K562 (cell line): ENCODE results near the gene RRAS. TPM values are rescaled to one million over a fixed set of nuclear protein-coding genes. Genes with fewer than 3 reads are reported as not detected.

ENCODE experiments used
- CEBPB ChIP-seq: fragments of 450-650 bp; IDR thresholded peaks from 2 replicates; pipeline ENCODE4 v1.6.1; 2016; ENCODE audit warnings: missing genetic modification characterization, missing compliant biosample characterization
- CREM ChIP-seq: IDR thresholded peaks from 2 replicates; pipeline ENCODE4 v1.6.1; 2014; ENCODE audit warnings: antibody characterized with exemption, low read depth
- FOXJ2 ChIP-seq: fragments of 200-800 bp; sonication (Bioruptor generic); IDR thresholded peaks from 2 replicates; pipeline ENCODE4 v1.6.1; 2016; ENCODE audit warnings: missing genetic modification characterization, missing compliant biosample characterization
- FOXK1 ChIP-seq: sonication (generic); formaldehyde crosslinking; IDR thresholded peaks from 2 replicates; pipeline ENCODE4 v1.8.0; 2022; ENCODE audit warnings: missing genetic modification reagents, mild to moderate bottlenecking, borderline replicate concordance
- HNRNPK ChIP-seq: fragments of 200-400 bp; formaldehyde crosslinking; IDR thresholded peaks from one replicate; pipeline ENCODE4 v1.6.1; 2018; ENCODE audit warnings: mild to moderate bottlenecking, low read depth, low read length; ENCODE audit not compliant: poor library complexity, severe bottlenecking
- KAT8 ChIP-seq: fragments of 450-650 bp; IDR thresholded peaks from 2 replicates; pipeline ENCODE4 v1.6.1; 2016; ENCODE audit warnings: low read depth, mild to moderate bottlenecking
- MXI1 ChIP-seq: IDR thresholded peaks from 2 replicates; pipeline ENCODE4 v1.6.1; 2011; ENCODE audit warnings: low read depth, mild to moderate bottlenecking, improper control_type of control experiment, low read length
- MYNN ChIP-seq, 2 experiments: sonication (generic); formaldehyde crosslinking in 1 of 2; IDR thresholded peaks; 2 replicates each; pipeline versions ENCODE4 v1.5.0 to v1.6.1; 2016 to 2020; ENCODE audit warnings: antibody characterized with exemption in 1 of 2, missing genetic modification reagents in 1 of 2
- OTX1 ChIP-seq: fragments of 450-650 bp; formaldehyde crosslinking; IDR thresholded peaks from 2 replicates; pipeline ENCODE4 v1.4.0; 2022; ENCODE audit warnings: mild to moderate bottlenecking
- PRPF4 ChIP-seq: fragments of 200-400 bp; formaldehyde crosslinking; IDR thresholded peaks from one replicate; pipeline ENCODE4 v1.6.1; 2017; ENCODE audit warnings: low read length, low read depth, mild to moderate bottlenecking; ENCODE audit not compliant: insufficient read depth, poor library complexity, severe bottlenecking
- TEAD1 ChIP-seq, 2 experiments: fragments of 450-650 bp in 1 of 2; sonication (generic) in 1 of 2; formaldehyde crosslinking; IDR thresholded peaks; 2 replicates each; pipeline versions ENCODE4 v1.4.0 to v1.8.0; 2020 to 2022; ENCODE audit warnings: mild to moderate bottlenecking in 2 of 2, missing genetic modification reagents in 1 of 2
- TEAD4 ChIP-seq, 2 experiments: sonication (generic) in 1 of 2; formaldehyde crosslinking in 1 of 2; IDR thresholded peaks; 2 replicates each; pipeline versions ENCODE4 v1.6.1 to v1.8.0; 2012 to 2022; ENCODE audit warnings: borderline replicate concordance in 1 of 2, inconsistent platforms in 1 of 2, low read length in 1 of 2, mild to moderate bottlenecking in 1 of 2, missing genetic modification reagents in 1 of 2
- TGIF2 ChIP-seq: sonication (generic); formaldehyde crosslinking; IDR thresholded peaks from 2 replicates; pipeline ENCODE4 v1.8.1; 2022; ENCODE audit warnings: mild to moderate bottlenecking, missing genetic modification reagents, moderate library complexity
- THRAP3 ChIP-seq: fragments of 450-650 bp; IDR thresholded peaks from 2 replicates; pipeline ENCODE4 v1.6.1; 2016; ENCODE audit warnings: mild to moderate bottlenecking, inconsistent platforms, borderline replicate concordance
- ZNF23 ChIP-seq: fragments of 250-450 bp; sonication (Bioruptor Pico); IDR thresholded peaks from 2 replicates; pipeline ENCODE4 v1.4.0; 2020; ENCODE audit warnings: mild to moderate bottlenecking
- ZNF551 ChIP-seq: fragments of 250-450 bp; sonication (Bioruptor Pico); IDR thresholded peaks from 2 replicates; pipeline ENCODE4 v1.5.0; 2021; ENCODE audit warnings: mild to moderate bottlenecking, moderate library complexity
- ZNF766 ChIP-seq: fragments of 200-800 bp; sonication (Bioruptor generic); conservative IDR thresholded peaks from 2 replicates; pipeline ENCODE4 v1.6.1; 2016; ENCODE audit warnings: missing genetic modification characterization, missing compliant biosample characterization
- polyA plus RNA-seq, 8 experiments: library from polyadenylated mRNA; depleted of rRNA in 4 of 8; stranded (reverse) in 5 of 8; unstranded in 3 of 8; fragments of >200 nt; fragmentation: Nextera tagmentation in 2 of 8; fragmentation: Illumina TruSeq in 1 of 8; extraction: Ambion mirVana in 2 of 8; extraction: Trizol in 1 of 8; gene quantifications; 2 replicates each; pipeline versions ENCODE4 v1.2.1 to v1.2.3, GENCODE V29; 2011 to 2014; ENCODE audit warnings: inconsistent platforms in 1 of 8, missing spikeins in 1 of 8
- total RNA-seq, 7 experiments: library from RNA; depleted of rRNA in 6 of 7; stranded (reverse); fragments of >200 nt in 6 of 7; fragmentation: Illumina TruSeq in 2 of 7; extraction: Trizol in 2 of 7; gene quantifications; 2 replicates each; pipeline versions ENCODE4 v1.2.1 to v1.2.3, GENCODE V29; 2011 to 2021; ENCODE audit warnings: low replicate concordance in 1 of 7
- TF ChIP-seq, protein P1 (sequence below): fragments of 450-650 bp; IDR thresholded peaks from 2 replicates; pipeline ENCODE4 v1.6.1; 2016; ENCODE audit warnings: mild to moderate bottlenecking
- TF ChIP-seq, protein P2 (sequence below): fragments of 450-650 bp; IDR thresholded peaks from 2 replicates; pipeline ENCODE4 v1.6.1; 2016; ENCODE audit warnings: missing biosample characterization, missing genetic modification characterization
- TF ChIP-seq, protein P3 (sequence below): fragments of 250-450 bp; sonication (Bioruptor Pico); IDR thresholded peaks from 2 replicates; pipeline ENCODE4 v1.5.0; 2021
- TF ChIP-seq, protein P4 (sequence below): sonication (generic); formaldehyde crosslinking; IDR thresholded peaks from 2 replicates; pipeline ENCODE4 v1.8.0; 2022; ENCODE audit warnings: mild to moderate bottlenecking, missing genetic modification reagents

Gene RRAS
- total and polyA plus RNA-seq, 9 of the 15 experiments (the other 6 are each of a cell fraction or from before 2014, with no cell fraction given) = 0.70 to 17.3 (median 8.2) TPM

DNA sequence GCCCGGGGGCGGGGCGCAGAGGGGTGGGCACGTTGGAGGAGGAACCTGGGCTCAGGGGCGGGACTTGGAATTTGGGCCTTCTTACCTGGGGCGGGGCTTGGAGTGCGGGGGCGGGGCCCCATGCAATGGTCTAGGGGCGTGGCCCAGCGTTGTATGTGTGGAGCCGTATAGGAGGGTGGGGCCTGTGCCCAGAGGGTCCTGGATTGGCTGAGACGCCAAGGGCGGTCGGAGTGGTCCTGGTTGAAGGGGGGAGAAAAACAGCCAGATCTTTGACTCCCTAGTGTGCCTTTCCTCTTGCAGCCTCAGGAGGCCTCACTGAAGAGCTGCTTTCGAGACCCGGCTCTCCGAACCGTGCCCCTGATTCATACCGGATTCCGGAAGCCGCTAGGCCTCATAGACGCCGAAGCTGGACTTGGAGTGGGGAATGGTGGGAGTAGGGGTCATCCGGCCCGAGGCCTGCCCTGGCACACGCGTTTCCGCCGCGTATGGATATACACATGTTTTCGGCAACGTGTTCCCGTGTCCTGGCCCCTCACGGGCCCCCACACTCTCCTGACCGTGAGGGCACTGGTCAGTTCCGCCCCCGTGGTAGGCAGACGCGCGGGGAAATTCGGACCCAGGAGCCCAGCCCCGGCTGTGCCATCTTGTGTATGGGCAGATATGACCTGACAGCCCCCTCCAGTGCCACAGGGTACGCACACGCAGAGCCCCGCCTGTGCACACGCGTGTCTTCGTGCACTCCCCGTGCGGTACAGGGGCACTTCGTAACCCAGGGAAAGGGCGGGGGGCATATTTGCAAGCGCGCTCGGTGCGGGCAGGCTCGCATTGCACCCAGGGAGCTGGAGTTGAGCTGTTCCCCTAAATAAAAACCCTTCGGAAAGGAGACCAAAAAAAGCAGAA is 49.6 kb downstream of the RRAS start (continued):
- TF ChIP-seq THRAP3 = no peak
- TF ChIP-seq, protein P1, sequence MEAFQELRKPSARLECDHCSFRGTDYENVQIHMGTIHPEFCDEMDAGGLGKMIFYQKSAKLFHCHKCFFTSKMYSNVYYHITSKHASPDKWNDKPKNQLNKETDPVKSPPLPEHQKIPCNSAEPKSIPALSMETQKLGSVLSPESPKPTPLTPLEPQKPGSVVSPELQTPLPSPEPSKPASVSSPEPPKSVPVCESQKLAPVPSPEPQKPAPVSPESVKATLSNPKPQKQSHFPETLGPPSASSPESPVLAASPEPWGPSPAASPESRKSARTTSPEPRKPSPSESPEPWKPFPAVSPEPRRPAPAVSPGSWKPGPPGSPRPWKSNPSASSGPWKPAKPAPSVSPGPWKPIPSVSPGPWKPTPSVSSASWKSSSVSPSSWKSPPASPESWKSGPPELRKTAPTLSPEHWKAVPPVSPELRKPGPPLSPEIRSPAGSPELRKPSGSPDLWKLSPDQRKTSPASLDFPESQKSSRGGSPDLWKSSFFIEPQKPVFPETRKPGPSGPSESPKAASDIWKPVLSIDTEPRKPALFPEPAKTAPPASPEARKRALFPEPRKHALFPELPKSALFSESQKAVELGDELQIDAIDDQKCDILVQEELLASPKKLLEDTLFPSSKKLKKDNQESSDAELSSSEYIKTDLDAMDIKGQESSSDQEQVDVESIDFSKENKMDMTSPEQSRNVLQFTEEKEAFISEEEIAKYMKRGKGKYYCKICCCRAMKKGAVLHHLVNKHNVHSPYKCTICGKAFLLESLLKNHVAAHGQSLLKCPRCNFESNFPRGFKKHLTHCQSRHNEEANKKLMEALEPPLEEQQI = no peak
- no peak for TF ChIP-seq ZNF766 (CRISPR knock-in tag)
- TF ChIP-seq HNRNPK = no peak
- TF ChIP-seq TEAD1 (CRISPR knock-in tag; IDR thresholded peaks at IDR 0.05) = no peak
- 0 out of 2 replicates have a peak, but pooled peaks have one; percentile 5 for TF ChIP-seq MYNN (IDR thresholded peaks at IDR 0.05)
- no peak for TF ChIP-seq MYNN (CRISPR knock-in tag; IDR thresholded peaks at IDR 0.05)
- TF ChIP-seq PRPF4 = no peak
- TF ChIP-seq, protein P2, sequence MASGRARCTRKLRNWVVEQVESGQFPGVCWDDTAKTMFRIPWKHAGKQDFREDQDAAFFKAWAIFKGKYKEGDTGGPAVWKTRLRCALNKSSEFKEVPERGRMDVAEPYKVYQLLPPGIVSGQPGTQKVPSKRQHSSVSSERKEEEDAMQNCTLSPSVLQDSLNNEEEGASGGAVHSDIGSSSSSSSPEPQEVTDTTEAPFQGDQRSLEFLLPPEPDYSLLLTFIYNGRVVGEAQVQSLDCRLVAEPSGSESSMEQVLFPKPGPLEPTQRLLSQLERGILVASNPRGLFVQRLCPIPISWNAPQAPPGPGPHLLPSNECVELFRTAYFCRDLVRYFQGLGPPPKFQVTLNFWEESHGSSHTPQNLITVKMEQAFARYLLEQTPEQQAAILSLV (tag) = no peak
- no peak for TF ChIP-seq CEBPB
- TF ChIP-seq OTX1 (CRISPR knock-in tag) = peak; percentile 33; the same call in 1 of the 2 replicates
- TF ChIP-seq KAT8 = no peak
- no peak for TF ChIP-seq ZNF23
- TF ChIP-seq TGIF2 (CRISPR knock-in tag) = no peak
- TF ChIP-seq MXI1 = no peak
- no peak; the same call in 1 of the 2 replicates for TF ChIP-seq CREM
- TF ChIP-seq FOXJ2 (tag) = no peak
- TF ChIP-seq, protein P3, sequence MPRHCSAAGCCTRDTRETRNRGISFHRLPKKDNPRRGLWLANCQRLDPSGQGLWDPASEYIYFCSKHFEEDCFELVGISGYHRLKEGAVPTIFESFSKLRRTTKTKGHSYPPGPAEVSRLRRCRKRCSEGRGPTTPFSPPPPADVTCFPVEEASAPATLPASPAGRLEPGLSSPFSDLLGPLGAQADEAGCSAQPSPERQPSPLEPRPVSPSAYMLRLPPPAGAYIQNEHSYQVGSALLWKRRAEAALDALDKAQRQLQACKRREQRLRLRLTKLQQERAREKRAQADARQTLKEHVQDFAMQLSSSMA (CRISPR knock-in tag) = 0 out of 2 replicates have a peak, but pooled peaks have one; percentile 12
- peak; percentile 74; the same call in 1 of the 2 replicates for TF ChIP-seq FOXK1 (CRISPR knock-in tag)
- TF ChIP-seq, protein P4, sequence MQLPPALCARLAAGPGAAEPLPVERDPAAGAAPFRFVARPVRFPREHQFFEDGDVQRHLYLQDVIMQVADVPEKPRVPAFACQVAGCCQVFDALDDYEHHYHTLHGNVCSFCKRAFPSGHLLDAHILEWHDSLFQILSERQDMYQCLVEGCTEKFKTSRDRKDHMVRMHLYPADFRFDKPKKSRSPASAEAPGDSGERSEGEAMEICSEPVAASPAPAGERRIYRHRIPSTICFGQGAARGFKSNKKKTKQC = peak; percentile 66; the same call in 1 of the 2 replicates
- TF ChIP-seq ZNF551 (CRISPR knock-in tag) = no peak
- TF ChIP-seq TEAD4 (IDR thresholded peaks at IDR 0.05; ENCODE audit: low read length) = 0 out of 2 replicates have a peak, but pooled peaks have one; percentile 20
- peak; percentile 82 for TF ChIP-seq TEAD4 (CRISPR knock-in tag; IDR thresholded peaks at IDR 0.05; ENCODE audit: borderline replicate concordance)
